ENCODE results near the gene DMKN. TPM values are rescaled to one million over a fixed set of nuclear protein-coding genes. Genes with fewer than 3 reads are reported as not detected.

The DMKN gene
- total RNA-seq, 2 donors from 2014 or later: 430 to 451 TPM

GRCh38 chr19:35553385-35554000 is 40.0 kb upstream of the DMKN start:
- Mint-ChIP-seq H3K4me3 (no peak overlapping the region), H3K36me3 (ENCODE audit: low read depth) (peaks cover 15% of the 10 kb centered on the region), H3K27me3 (ENCODE audit: insufficient read depth) (peaks cover 43% of the 10 kb centered on the region), H3K27ac (no peak overlapping the region), H3K9me3 (no peaks in the 10 kb centered on the region), H3K4me1 (peaks cover 7% of the 10 kb centered on the region)
- H3K9me3 ChIP-seq (ENCODE audit: control insufficient read depth, low read length): no peaks in the 10 kb centered on the region
- H3K4me1 ChIP-seq (ENCODE audit: control insufficient read depth, insufficient read depth, low read length): no peaks in the 10 kb centered on the region
- no peak for TF ChIP-seq CTCF (conservative IDR thresholded peaks at IDR 0.05)
- H3K4me3 ChIP-seq (ENCODE audit: low read length): no peak overlapping the region
- 71 to 79% methylated on average over 12 to 14 of the region's 14 CpGs for WGBS, 2 experiments (ENCODE audit: insufficient coverage in 1 of 2, insufficient read length in 1 of 2)
- no peak overlapping the region for H3K27ac ChIP-seq (ENCODE audit: low read depth, low read length)
- DNase-seq: no peak
- no peak overlapping the region for H3K9ac ChIP-seq (ENCODE audit: extremely low read depth, low read length, poor library complexity, severe bottlenecking)
- H3K27me3 ChIP-seq (ENCODE audit: control insufficient read depth, insufficient read depth, low read length, poor library complexity, severe bottlenecking): peaks cover 21% of the 10 kb centered on the region
- H3K36me3 ChIP-seq (ENCODE audit: control insufficient read depth, insufficient read depth, low read length): peaks cover 8% of the 10 kb centered on the region

- no peak overlapping the region for H3K27ac ChIP-seq (ENCODE audit: low read depth, low read length)
- WGBS, 2 experiments (ENCODE audit: insufficient coverage in 1 of 2, insufficient read length in 1 of 2): 86 to 88% methylated on average over 12 to 13 of the region's 13 CpGs
- H3K9me3 ChIP-seq (ENCODE audit: control insufficient read depth, low read length): no peaks in the 10 kb centered on the region
- Mint-ChIP-seq H3K36me3 (ENCODE audit: low read depth) (peaks cover 18% of the 10 kb centered on the region), H3K27ac (no peak overlapping the region), H3K4me3 (no peak overlapping the region), H3K9me3 (no peaks in the 10 kb centered on the region), H3K27me3 (ENCODE audit: insufficient read depth) (peaks cover 37% of the 10 kb centered on the region), H3K4me1 (peaks cover 7% of the 10 kb centered on the region)
- DNase-seq: no peak
- H3K36me3 ChIP-seq (ENCODE audit: control insufficient read depth, insufficient read depth, low read length): peaks cover 11% of the 10 kb centered on the region
- peaks cover 14% of the 10 kb centered on the region for H3K27me3 ChIP-seq (ENCODE audit: control insufficient read depth, insufficient read depth, low read length, poor library complexity, severe bottlenecking)
- no peak for TF ChIP-seq CTCF (conservative IDR thresholded peaks at IDR 0.05)
- H3K9ac ChIP-seq (ENCODE audit: extremely low read depth, low read length, poor library complexity, severe bottlenecking): no peak overlapping the region
- H3K4me1 ChIP-seq (ENCODE audit: control insufficient read depth, insufficient read depth, low read length): no peaks in the 10 kb centered on the region
- no peak overlapping the region for H3K4me3 ChIP-seq (ENCODE audit: low read length)
Measured at GRCh38 chr19:35552534-35553384, 39.3 kb upstream of the DMKN start.

GRCh38 chr19:35551091-35551810 is 37.8 kb upstream of the DMKN start:
- peaks cover 12% of the 10 kb centered on the region for H3K4me1 Mint-ChIP-seq
- H3K4me1 ChIP-seq (ENCODE audit: control insufficient read depth, insufficient read depth, low read length): peaks cover 8% of the 10 kb centered on the region
- TF ChIP-seq CTCF (conservative IDR thresholded peaks at IDR 0.05): no peak
- no peak overlapping the region for H3K4me3 Mint-ChIP-seq
- peaks cover 27% of the 10 kb centered on the region for H3K36me3 Mint-ChIP-seq (ENCODE audit: low read depth)
- no peak for DNase-seq
- H3K9me3 ChIP-seq (ENCODE audit: control insufficient read depth, low read length): no peaks in the 10 kb centered on the region
- peaks cover 21% of the 10 kb centered on the region for H3K36me3 ChIP-seq (ENCODE audit: control insufficient read depth, insufficient read depth, low read length)
- no peaks in the 10 kb centered on the region for H3K9me3 Mint-ChIP-seq
- H3K27me3 ChIP-seq (ENCODE audit: control insufficient read depth, insufficient read depth, low read length, poor library complexity, severe bottlenecking): peaks cover 2% of the 10 kb centered on the region
- H3K27ac ChIP-seq (ENCODE audit: low read depth, low read length): no peak overlapping the region
- H3K9ac ChIP-seq (ENCODE audit: extremely low read depth, low read length, poor library complexity, severe bottlenecking): no peak overlapping the region
- 92 to 95% methylated on average over 13 to 21 of the region's 21 CpGs for WGBS, 2 experiments (ENCODE audit: insufficient coverage in 1 of 2, insufficient read length in 1 of 2)
- H3K27ac Mint-ChIP-seq: no peak overlapping the region
- peaks cover 25% of the 10 kb centered on the region for H3K27me3 Mint-ChIP-seq (ENCODE audit: insufficient read depth)
- H3K4me3 ChIP-seq (ENCODE audit: low read length): no peak overlapping the region

Measured in endodermal cell (in vitro differentiated cells).